Thyroid gland (tissue), 4 donors: ENCODE measurements around the gene OTUD7B.
"Not testable (repeated sequence)": the region's sequence is repeated elsewhere in the genome, so short reads cannot be mapped to it uniquely, and the experiment has no call there.

Source experiments
- CTCF ChIP-seq, 6 experiments: fragments of 200-600 bp in 3 of 6; fragments of 450-650 bp in 3 of 6; sonication (generic) in 3 of 6; IDR thresholded peaks; one replicate each; pipeline ENCODE4 v1.5.1; 2016 to 2019; ENCODE audit warnings: antibody characterized with exemption in 6 of 6, mild to moderate bottlenecking in 2 of 6, inconsistent platforms in 1 of 6, moderate library complexity in 1 of 6
- POLR2A ChIP-seq, 2 donors: fragments of 450-650 bp; IDR thresholded peaks; one replicate each; pipeline ENCODE4 v1.6.1; 2017; ENCODE audit warnings: antibody characterized with exemption in 2 of 2, mild to moderate bottlenecking in 2 of 2, moderate library complexity in 1 of 2

- not testable (repeated sequence) for TF ChIP-seq CTCF, POLR2A (IDR thresholded peaks at IDR 0.05)
Measured at GRCh38 chr1:149957548-149957947, 53.0 kb downstream of the OTUD7B start.
